ENCODE results near the gene YARS1.
A peak's percentile ranks its signal among the peaks of the same experiment; 100 is the strongest.
"Not testable (repeated sequence)": the region's sequence is repeated elsewhere in the genome, so short reads cannot be mapped to it uniquely, and the experiment has no call there.

Gene YARS1

GRCh38 chr1:32816676-32817158 lies 441 bp downstream of the YARS1 start:
- DNase-seq (ENCODE audit: low spot score) = peak; percentile 53

DNA sequence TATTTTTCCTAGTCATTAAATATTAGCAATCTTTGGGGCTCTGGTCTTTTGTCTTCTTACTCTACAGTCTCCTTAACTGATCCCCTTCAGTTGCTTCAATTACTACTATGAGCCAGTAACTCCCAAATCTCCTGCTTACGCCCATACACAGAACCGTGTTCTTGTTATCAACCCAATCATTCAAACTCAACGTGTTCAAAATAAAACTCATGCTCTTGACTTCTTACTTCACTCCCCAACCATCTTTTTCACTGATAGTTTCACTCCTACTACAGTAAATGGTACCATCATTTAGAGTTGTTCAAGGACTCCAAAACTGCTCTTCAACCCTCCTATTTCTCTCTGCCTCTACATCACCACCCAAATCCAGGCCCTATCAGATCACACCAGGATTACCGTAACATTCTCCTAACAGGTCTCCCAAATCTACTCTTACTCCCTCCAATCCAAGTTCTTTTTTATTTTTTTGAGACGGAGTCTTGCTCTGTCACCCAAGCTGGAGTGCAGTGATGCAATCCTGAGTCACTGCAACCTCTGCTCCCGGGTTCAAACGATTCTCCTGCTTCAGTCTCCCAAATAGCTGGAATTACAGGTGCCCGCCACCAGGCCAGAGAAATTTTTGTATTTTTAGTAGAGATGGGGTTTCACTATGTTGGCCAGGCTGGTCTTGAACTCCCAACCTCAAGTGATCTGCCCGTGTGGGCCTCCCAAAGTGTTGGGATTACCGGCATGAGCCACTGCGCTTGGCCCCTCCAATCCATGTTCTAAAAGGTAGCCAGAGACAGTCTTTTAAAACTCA lies 3.0 kb downstream of the YARS1 start:
- DNase-seq (ENCODE audit: low spot score) = no peak

DNA sequence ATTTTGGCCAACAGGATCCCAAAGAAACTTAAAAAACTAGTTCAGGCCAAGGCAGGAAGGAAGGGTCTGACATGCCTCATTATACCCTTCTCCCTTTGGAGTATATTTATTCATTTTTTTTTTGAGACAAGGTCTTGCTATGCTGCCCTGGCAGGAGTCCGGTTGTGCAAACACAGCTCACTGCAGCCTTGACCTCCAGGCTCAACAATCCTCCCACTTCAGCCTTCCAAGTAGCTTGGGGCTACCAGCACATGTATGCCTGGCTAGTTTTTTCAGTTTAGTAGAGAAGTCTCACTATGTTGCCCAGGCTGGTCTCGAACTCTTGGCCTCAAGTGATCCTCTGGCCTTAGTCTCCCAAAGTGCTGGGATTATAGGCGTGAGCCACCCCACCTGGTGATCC lies 5.2 kb downstream of the YARS1 start:
- DNase-seq (ENCODE audit: low spot score) = no peak

GRCh38 chr1:32811265-32811664 lies 5.9 kb downstream of the YARS1 start:
- no peak for DNase-seq (ENCODE audit: low spot score)

DNA sequence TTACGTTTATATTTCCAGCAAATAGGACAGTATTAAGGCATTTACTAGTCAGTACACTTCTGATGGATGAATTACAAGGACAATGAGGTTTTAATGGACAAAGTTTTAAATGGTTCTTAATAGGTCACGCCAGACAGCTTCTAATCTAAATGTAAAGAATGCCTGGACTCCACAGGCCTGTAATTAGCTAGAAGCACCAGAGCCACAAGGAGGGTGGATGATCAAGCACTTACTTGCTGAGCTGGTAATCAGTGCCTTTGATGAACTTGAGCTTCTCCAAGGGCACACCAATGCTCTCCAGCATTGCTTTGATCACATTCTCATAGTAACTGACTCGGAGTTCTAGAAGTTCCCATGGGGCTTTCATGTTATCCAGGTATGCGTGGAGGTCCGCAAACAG lies 6.8 kb downstream of the YARS1 start:
- no peak for DNase-seq (ENCODE audit: low spot score)

DNA sequence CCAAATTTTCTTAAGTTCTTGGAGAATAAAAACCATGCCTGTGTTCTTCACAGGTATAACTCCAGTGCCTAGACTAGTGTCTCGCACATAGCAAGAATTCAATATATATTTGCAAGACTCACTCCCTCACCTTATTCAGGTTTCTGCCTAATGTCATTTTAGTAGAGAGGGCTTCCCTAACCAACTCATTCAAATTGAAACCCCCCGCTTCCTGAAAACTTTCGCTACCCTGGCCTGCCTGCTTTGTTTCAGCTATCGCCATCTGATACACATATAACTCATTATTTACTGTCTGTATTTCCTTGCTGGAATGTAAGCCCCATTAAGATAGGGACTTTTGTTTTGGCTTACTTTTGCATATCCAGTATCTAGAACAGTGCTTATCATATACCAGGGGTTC lies 8.6 kb downstream of the YARS1 start:
- no peak for DNase-seq (ENCODE audit: low spot score)

DNA sequence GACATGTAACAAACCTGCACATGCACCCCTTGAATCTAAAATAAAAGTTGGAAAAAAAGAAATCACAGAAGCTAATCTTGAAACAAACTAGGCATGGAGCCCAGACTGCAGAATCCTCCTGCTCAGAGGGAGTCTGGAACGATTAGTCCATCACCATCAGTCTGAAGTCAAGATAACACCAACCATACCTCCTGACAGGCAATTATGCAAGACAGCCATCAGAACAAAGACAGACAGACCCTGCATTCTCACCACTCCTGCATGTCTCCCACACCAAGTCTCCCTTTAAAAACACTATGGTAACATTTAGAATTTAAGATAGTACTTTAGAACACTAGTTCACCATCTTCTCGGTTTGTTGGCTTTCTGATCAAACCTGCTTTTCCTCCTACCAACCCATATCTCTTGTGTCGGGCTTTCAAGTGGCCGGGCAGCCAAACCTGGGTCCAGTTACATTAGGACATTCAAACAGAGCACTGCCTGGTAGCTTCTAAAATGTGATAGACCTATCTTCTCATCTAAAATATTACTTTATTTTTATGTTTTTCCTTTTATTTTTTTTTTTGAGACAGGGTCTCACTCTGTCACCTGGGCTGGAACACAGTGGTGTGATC lies 10.1 kb downstream of the YARS1 start:
- no peak for DNase-seq (ENCODE audit: low spot score)

DNA sequence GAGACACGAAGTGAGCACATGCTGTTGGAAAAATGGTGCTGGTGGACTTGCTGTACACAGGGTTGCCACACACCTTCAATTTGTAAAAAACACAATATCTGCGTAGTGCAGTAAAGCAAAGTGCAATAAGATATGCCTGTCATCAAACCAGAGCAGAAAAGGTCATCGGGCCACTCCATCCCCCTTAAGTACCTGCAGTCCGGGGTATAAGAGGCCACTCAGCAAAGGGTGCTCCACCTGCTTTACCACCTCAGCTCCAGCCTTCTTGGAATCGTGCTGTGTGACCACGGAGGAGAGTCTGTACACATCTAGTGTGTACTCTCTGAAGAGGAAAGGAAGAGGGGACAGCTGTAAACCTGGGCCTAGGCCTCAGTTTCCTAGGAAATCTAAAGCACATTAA lies 10.9 kb downstream of the YARS1 start:
- no peak for DNase-seq (ENCODE audit: low spot score)

DNA sequence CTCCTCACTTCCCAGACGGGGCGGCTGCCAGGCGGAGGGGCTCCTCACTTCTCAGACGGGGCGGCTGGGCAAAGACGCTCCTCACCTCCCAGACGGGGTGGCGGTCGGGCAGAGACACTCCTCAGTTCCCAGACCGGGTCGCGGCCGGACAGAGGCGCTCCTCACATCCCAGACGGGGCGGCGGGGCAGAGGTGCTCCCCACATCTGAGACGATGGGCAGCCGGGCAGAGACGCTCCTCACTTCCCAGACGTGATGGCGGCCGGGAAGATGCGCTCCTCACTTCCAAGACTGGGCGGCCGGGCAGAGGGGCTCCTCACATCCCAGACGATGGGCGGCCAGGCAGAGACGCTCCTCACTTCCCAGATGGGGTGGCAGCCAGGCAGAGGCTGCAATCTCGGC lies 12.7 kb downstream of the YARS1 start:
- not testable (repeated sequence) for DNase-seq (ENCODE audit: low spot score)

DNA sequence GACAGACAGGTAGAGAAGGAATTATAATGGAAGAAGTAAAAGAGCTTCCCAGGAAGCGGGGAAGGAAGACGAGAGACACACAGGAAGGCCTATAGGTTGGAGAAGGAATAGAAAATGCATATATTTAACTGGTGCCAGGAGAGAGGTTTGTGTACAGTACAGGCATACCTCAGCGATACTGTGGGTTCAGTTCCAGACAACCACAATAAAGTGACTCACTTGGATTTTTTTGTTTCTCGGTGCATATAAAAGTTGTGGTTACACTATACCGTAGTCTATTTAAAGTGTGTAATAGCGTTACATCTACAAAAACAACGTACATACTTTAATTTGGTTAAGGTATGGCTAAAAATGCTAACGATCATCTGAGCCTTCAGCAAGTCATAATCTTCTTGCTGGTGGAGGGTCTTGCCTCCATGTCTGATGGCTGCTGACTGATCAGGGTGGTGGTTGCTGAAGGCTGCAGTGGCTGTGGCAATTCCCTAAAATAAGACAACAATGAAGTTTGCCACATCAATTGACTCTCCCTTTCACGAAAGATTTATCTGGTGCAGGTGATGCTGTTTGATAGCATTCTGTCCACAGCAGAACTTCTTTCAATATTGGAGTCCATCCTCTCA lies 16.0 kb downstream of the YARS1 start:
- no peak for DNase-seq (ENCODE audit: low spot score)

- no peak for DNase-seq (ENCODE audit: low spot score)
Measured at GRCh38 chr1:32798679-32799416, 18.3 kb downstream of the YARS1 start.

GRCh38 chr1:32798191-32798590 lies 19.0 kb downstream of the YARS1 start:
- no peak for DNase-seq (ENCODE audit: low spot score)

- no peak for DNase-seq (ENCODE audit: low spot score)
Measured at GRCh38 chr1:32797456-32797855, 19.7 kb downstream of the YARS1 start.

- peak; percentile 21 for DNase-seq (ENCODE audit: low spot score)
Measured at GRCh38 chr1:32795763-32796162, 21.4 kb downstream of the YARS1 start.

DNA sequence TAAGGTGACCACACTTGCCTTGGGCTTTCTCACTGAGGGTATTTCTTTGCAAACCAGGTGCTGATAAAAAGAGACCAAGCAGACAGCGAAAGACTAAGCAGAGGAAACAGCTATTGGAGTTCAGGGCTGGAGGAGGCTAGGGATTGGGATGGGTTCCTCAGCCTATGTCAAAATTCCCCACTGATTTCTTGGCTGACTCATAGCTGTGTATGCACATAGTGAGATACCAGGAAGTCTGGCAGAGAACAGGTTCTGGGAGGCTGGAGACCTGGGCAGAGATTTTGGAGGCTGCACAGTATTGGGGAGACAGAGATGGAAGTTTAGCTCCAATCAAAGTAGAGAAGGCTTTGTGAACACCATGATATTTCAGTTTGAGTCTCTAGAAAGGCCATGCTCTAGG lies 25.3 kb downstream of the YARS1 start:
- DNase-seq (ENCODE audit: low spot score) = no peak

GRCh38 chr1:32789356-32789755 lies 27.8 kb downstream of the YARS1 start:
- peak; percentile 57 for DNase-seq (ENCODE audit: low spot score)

DNA sequence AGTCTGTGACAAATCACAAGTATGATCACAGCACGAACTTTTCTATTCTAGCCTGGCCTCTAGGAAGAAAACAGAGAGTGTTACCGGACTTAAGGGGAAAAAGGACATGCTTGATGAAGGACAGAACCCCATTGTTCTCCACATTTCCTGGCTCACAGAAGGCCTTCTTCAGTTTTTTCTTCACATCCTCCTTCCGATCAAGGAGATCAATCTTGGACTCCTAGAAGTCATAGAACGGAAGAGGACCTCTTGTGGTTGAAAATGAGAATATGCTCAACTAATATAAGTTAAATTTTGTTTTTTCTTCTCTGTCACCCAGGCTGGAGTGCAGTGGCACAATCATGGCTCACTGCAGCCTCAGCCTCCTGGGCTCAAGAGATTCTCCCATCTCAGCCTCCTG lies 30.3 kb downstream of the YARS1 start:
- no peak for DNase-seq (ENCODE audit: low spot score)

DNA sequence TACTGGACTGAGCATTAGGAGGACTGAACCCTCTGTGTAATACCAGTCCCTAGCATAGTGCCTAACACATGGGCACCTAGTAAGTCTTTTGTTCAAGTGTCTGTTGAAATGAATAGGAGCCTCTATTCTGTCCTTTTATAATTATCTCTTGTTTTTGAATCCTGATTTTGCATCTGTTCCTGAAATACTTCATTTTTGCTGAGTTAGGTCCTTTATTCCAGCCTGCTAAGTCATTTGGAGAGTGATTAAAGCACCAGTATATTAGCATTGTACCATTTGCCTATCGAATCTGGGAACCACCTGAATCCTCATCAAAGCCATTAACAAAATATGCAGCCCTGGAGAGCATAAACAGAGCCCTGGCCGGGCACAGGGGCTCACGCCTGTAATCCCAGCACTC lies 32.3 kb downstream of the YARS1 start:
- no peak for DNase-seq (ENCODE audit: low spot score)

GRCh38 chr1:32783851-32784250 lies 33.3 kb downstream of the YARS1 start:
- DNase-seq (ENCODE audit: low spot score) = no peak

DNA sequence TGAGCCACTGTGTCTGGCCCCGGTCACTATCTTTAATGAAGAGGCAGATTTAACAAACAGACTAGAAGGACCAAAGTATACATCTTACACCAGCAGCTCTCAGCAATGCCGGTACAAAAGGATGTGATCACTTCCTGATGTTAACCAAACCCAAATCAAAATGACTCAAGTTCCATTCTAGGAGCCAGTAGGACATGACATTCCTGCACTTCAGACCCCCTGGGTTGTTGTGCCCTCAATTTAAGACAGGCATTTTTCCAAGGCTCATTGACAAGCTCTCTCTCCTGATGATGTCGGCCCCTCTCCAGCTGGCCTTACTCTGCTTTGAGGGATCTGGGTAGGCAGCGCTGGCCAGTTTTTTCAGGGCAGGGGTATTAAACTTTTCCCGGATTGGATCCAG lies 35.1 kb downstream of the YARS1 start:
- no peak for DNase-seq (ENCODE audit: low spot score)

GRCh38 chr1:32780628-32781234 lies 36.4 kb downstream of the YARS1 start:
- DNase-seq (ENCODE audit: low spot score) = no peak

DNA sequence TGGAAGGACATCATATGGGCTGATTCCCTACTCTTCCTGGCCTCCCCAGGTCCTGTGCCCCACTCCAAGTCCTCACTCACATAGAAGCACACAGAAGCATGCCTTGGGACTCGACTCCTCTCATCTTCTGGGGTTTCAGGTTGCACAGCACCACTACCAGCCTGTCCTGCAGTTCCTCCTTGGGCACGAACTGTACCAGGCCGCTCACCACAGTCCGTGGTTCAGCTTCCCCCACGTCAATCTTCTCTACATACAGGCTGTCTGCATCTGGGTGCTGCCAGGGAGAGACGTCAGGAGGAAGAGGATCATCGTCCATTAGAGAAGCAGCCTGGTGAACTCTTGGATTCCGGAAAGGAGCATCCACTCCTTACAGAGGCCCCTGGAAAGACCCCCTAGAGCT lies 37.2 kb downstream of the YARS1 start:
- DNase-seq (ENCODE audit: low spot score) = no peak

Data from hepatic stellate cell (primary cell).